Astrocyte (in vitro differentiated cells and primary cell): Measurements from ENCODE around the gene ARHGAP28. TPM values are rescaled to one million over a fixed set of nuclear protein-coding genes. Genes with fewer than 3 reads are reported as not detected.

Source experiments
- DNase-seq: peaks from one replicate; pipeline ENCODE4 v3.0.0-alpha.2; 2010; ENCODE audit warnings: low read depth
- FAIRE-seq: peaks from 2 replicates; lab custom pipeline; 2011; peaks lifted over from hg19 to GRCh38; lab: Jason Lieb, UNC
- H2AFZ ChIP-seq: 2 replicates; pipeline ENCODE4 v1.6.0; 2012; ENCODE audit warnings: low read depth, low read length, inconsistent platforms
- H3K27ac ChIP-seq: 2 replicates; pipeline ENCODE4 v1.5.1; 2011; ENCODE audit warnings: low read depth, low read length, inconsistent platforms
- H3K27me3 ChIP-seq: 2 replicates; pipeline ENCODE4 v1.6.0; 2011; ENCODE audit warnings: low read length, inconsistent platforms; ENCODE audit not compliant: insufficient read depth
- H3K36me3 ChIP-seq: 2 replicates; pipeline ENCODE4 v1.5.1; 2011; ENCODE audit warnings: low read length, inconsistent platforms; ENCODE audit not compliant: insufficient read depth
- H3K4me1 ChIP-seq: 2 replicates; pipeline ENCODE4 v1.5.1; 2011; ENCODE audit warnings: low read length, inconsistent platforms; ENCODE audit not compliant: insufficient read depth
- H3K4me2 ChIP-seq: 2 replicates; pipeline ENCODE4 v1.6.0; 2012; ENCODE audit warnings: low read length, inconsistent platforms
- H3K4me3 ChIP-seq: 2 replicates; pipeline ENCODE4 v1.5.1; 2011; ENCODE audit warnings: low read depth, mild to moderate bottlenecking, low read length, inconsistent platforms; ENCODE audit not compliant: insufficient read depth
- H3K79me2 ChIP-seq: 2 replicates; pipeline ENCODE4 v1.6.0; 2012; ENCODE audit warnings: mild to moderate bottlenecking, low read length, inconsistent platforms; ENCODE audit not compliant: insufficient read depth
- H3K9ac ChIP-seq: 2 replicates; pipeline ENCODE4 v1.6.0; 2012; ENCODE audit warnings: mild to moderate bottlenecking, low read length, inconsistent platforms
- H3K9me3 ChIP-seq: 2 replicates; pipeline ENCODE4 v1.5.1; 2012; ENCODE audit warnings: low read depth, mild to moderate bottlenecking, low read length, inconsistent platforms; ENCODE audit not compliant: insufficient read depth
- H4K20me1 ChIP-seq: 2 replicates; pipeline ENCODE4 v1.6.0; 2012; ENCODE audit warnings: low read length, inconsistent platforms; ENCODE audit not compliant: insufficient read depth
- H3K27ac Mint-ChIP-seq: one replicate; pipeline ENCODE4 v1.8.0; 2021; ENCODE audit warnings: mild to moderate bottlenecking, mixed read lengths; ENCODE audit not compliant: unreplicated experiment
- H3K27me3 Mint-ChIP-seq: one replicate; pipeline ENCODE4 v1.8.0; 2021; ENCODE audit warnings: low read depth, mixed read lengths; ENCODE audit not compliant: unreplicated experiment
- H3K36me3 Mint-ChIP-seq: one replicate; pipeline ENCODE4 v1.8.0; 2021; ENCODE audit warnings: low read depth, mixed read lengths; ENCODE audit not compliant: unreplicated experiment
- H3K4me1 Mint-ChIP-seq: one replicate; pipeline ENCODE4 v1.8.0; 2021; ENCODE audit warnings: low read depth, mixed read lengths; ENCODE audit not compliant: unreplicated experiment
- H3K4me3 Mint-ChIP-seq: one replicate; pipeline ENCODE4 v1.8.0; 2021; ENCODE audit warnings: mild to moderate bottlenecking, moderate library complexity, mixed read lengths; ENCODE audit not compliant: unreplicated experiment
- H3K9me3 Mint-ChIP-seq: one replicate; pipeline ENCODE4 v1.8.0; 2021; ENCODE audit warnings: mild to moderate bottlenecking, mixed read lengths; ENCODE audit not compliant: unreplicated experiment
- CTCF ChIP-seq: IDR thresholded peaks from 2 replicates; pipeline ENCODE4 v1.5.1; 2011; ENCODE audit warnings: low read depth, mild to moderate bottlenecking, inconsistent platforms, low read length, moderate library complexity; ENCODE audit not compliant: insufficient read depth
- EZH2 ChIP-seq: IDR thresholded peaks from 2 replicates; pipeline ENCODE4 v1.6.1; 2012; ENCODE audit warnings: mild to moderate bottlenecking, low read length, inconsistent platforms; ENCODE audit not compliant: insufficient read depth
- total RNA-seq: library from RNA; stranded (reverse); gene quantifications from 2 replicates; pipeline ENCODE4 v1.2.1, GENCODE V29; 2021

Gene ARHGAP28
- total RNA-seq, 1 donor from 2014 or later, result 15.5 TPM

- H3K4me1 Mint-ChIP-seq, result peaks cover 32% of the 10 kb centered on the region
- H3K9me3 Mint-ChIP-seq, result no peaks in the 10 kb centered on the region
- TF ChIP-seq EZH2, result no peak
- TF ChIP-seq CTCF, result no peak
- no peaks in the 10 kb centered on the region for H3K4me1 ChIP-seq
- no peak overlapping the region for H3K9ac ChIP-seq
- H3K9me3 ChIP-seq, result no peaks in the 10 kb centered on the region
- no peak overlapping the region for H2AFZ ChIP-seq
- H3K4me2 ChIP-seq, result no peak overlapping the region
- FAIRE-seq, result no peak
- no peak for DNase-seq
- H3K27me3 ChIP-seq, result no peaks in the 10 kb centered on the region
- no peak overlapping the region for H3K4me3 Mint-ChIP-seq
- H3K4me3 ChIP-seq, result no peak overlapping the region
- H4K20me1 ChIP-seq, result no peaks in the 10 kb centered on the region
- no peaks in the 10 kb centered on the region for H3K36me3 Mint-ChIP-seq
- no peaks in the 10 kb centered on the region for H3K36me3 ChIP-seq
- H3K27me3 Mint-ChIP-seq, result no peaks in the 10 kb centered on the region
- no peaks in the 10 kb centered on the region for H3K79me2 ChIP-seq
- H3K27ac ChIP-seq, result no peak overlapping the region
- peak overlapping the region; percentile 41 for H3K27ac Mint-ChIP-seq
Measured at GRCh38 chr18:6719098-6719846, 10.2 kb upstream of the ARHGAP28 start.

GRCh38 chr18:6719910-6720683, 9.4 kb upstream of the ARHGAP28 start:
- Histone ChIP-seq H3K79me2 (no peaks in the 10 kb centered on the region), H3K27me3 (no peaks in the 10 kb centered on the region), H3K27ac (no peak overlapping the region), H3K9ac (no peak overlapping the region), H3K36me3 (no peaks in the 10 kb centered on the region), H3K4me1 (no peaks in the 10 kb centered on the region), H3K9me3 (no peaks in the 10 kb centered on the region), H4K20me1 (no peaks in the 10 kb centered on the region), H3K4me2 (no peak overlapping the region), H2AFZ (no peak overlapping the region), H3K4me3 (no peak overlapping the region)
- no peak for FAIRE-seq
- TF ChIP-seq EZH2 (no peak), CTCF (no peak)
- Mint-ChIP-seq H3K27me3 (no peaks in the 10 kb centered on the region), H3K4me3 (no peak overlapping the region), H3K4me1 (peaks cover 28% of the 10 kb centered on the region), H3K36me3 (no peaks in the 10 kb centered on the region), H3K27ac (peak overlapping the region; percentile 63), H3K9me3 (no peaks in the 10 kb centered on the region)
- DNase-seq, result no peak

GRCh38 chr18:6721755-6722154, 7.8 kb upstream of the ARHGAP28 start:
- no peak overlapping the region for H3K4me2 ChIP-seq
- Mint-ChIP-seq H3K36me3 (no peaks in the 10 kb centered on the region), H3K27ac (no peak overlapping the region), H3K27me3 (no peaks in the 10 kb centered on the region), H3K4me3 (no peak overlapping the region), H3K9me3 (no peaks in the 10 kb centered on the region), H3K4me1 (peaks cover 28% of the 10 kb centered on the region)
- no peak overlapping the region for H3K4me3 ChIP-seq
- no peak overlapping the region for H3K27ac ChIP-seq
- FAIRE-seq (no peak), DNase-seq (no peak)
- H4K20me1 ChIP-seq, result no peaks in the 10 kb centered on the region
- no peaks in the 10 kb centered on the region for H3K36me3 ChIP-seq
- H2AFZ ChIP-seq, result no peak overlapping the region
- H3K9ac ChIP-seq, result no peak overlapping the region
- H3K79me2 ChIP-seq, result no peaks in the 10 kb centered on the region
- no peaks in the 10 kb centered on the region for H3K9me3 ChIP-seq
- TF ChIP-seq EZH2 (no peak), CTCF (no peak)
- H3K4me1 ChIP-seq, result no peaks in the 10 kb centered on the region
- no peaks in the 10 kb centered on the region for H3K27me3 ChIP-seq
